Measurements from ENCODE around the gene MRPL57. TPM values are rescaled to one million over a fixed set of nuclear protein-coding genes. Genes with fewer than 3 reads are reported as not detected.
"Not testable (repeated sequence)": the region's sequence is repeated elsewhere in the genome, so short reads cannot be mapped to it uniquely, and the experiment has no call there.

Gene MRPL57
- total and polyA plus RNA-seq, 2 of the 8 experiments (the other 6 are each of a cell fraction or from before 2014, with no cell fraction given): 29.9 to 34.1 TPM

GRCh38 chr13:21186410-21186809 lies 10.0 kb downstream of the MRPL57 start:
- peaks cover 0 to 11% of the 10 kb centered on the region in 2 experiments; a peak in 3 of 4 replicates for H3K9me3 ChIP-seq (ENCODE audit: insufficient read depth in 2 of 2, low read depth in 1 of 2, low read length in 1 of 2)
- H3K56ac ChIP-seq (replicated peaks; ENCODE audit: insufficient read length, low read depth, low read length); H3K23me2 ChIP-seq (ENCODE audit: low read depth, low read length); H2BK12ac ChIP-seq (ENCODE audit: low read depth, low read length); POLR2A ChIA-PET (ENCODE audit: partially characterized antibody); H4K5ac ChIP-seq (ENCODE audit: insufficient read length, low read depth, low read length); H3K27ac ChIP-seq (ENCODE audit: low read depth, low read length); H2BK5ac ChIP-seq (ENCODE audit: low read depth, low read length); H3K4me1 ChIP-seq (replicated peaks in 1 of 4; ENCODE audit: control insufficient read depth in 3 of 4, insufficient read depth in 4 of 4, low read length in 3 of 4); H3K14ac ChIP-seq (ENCODE audit: insufficient read length); H3K36me3 ChIP-seq (ENCODE audit: control insufficient read depth in 2 of 4, insufficient read depth in 4 of 4, low read length in 3 of 4); H3K9ac ChIP-seq (replicated peaks in 1 of 4; ENCODE audit: extremely low read depth in 1 of 4, low read depth in 3 of 4, low read length in 3 of 4); H4K8ac ChIP-seq (ENCODE audit: extremely low read depth, insufficient read depth, low read length); H4K91ac ChIP-seq (replicated peaks; ENCODE audit: insufficient read length, low read length); H2BK20ac ChIP-seq (ENCODE audit: low read length); CTCF ChIA-PET (ENCODE audit: partially characterized antibody); H3K4me3 ChIP-seq (ENCODE audit: extremely low read depth in 1 of 4, insufficient read depth in 2 of 4, low read depth in 3 of 4, low read length in 4 of 4); H3K23ac ChIP-seq (ENCODE audit: insufficient read length); H2AK5ac ChIP-seq (ENCODE audit: low read depth, low read length); H3K18ac ChIP-seq (ENCODE audit: extremely low read depth, low read length); H3K79me1 ChIP-seq (ENCODE audit: low read depth, low read length); H2AFZ ChIP-seq (ENCODE audit: low read length); H3K79me2 ChIP-seq (ENCODE audit: control insufficient read depth in 1 of 2, insufficient read depth in 2 of 2, low read length in 2 of 2); H3K27me3 ChIP-seq (replicated peaks in 1 of 4; ENCODE audit: control insufficient read depth in 3 of 4, extremely low read depth in 1 of 4, insufficient read depth in 3 of 4, low read length in 3 of 4); H2BK15ac ChIP-seq (ENCODE audit: low read length); H3K4ac ChIP-seq (replicated peaks; ENCODE audit: insufficient read length, low read depth, low read length); DNase-seq (ENCODE audit: low read depth in 1 of 2, low spot score in 2 of 2); H2BK120ac ChIP-seq (replicated peaks; ENCODE audit: low read depth, low read length); H3K4me2 ChIP-seq (ENCODE audit: insufficient read depth in 1 of 2, low read depth in 2 of 2, low read length in 2 of 2); H4K20me1 ChIP-seq (replicated peaks in 1 of 2; ENCODE audit: control insufficient read depth in 1 of 2, insufficient read depth in 2 of 2, low read length in 2 of 2); FAIRE-seq: not testable (repeated sequence)
- WGBS, 2 experiments (ENCODE audit: extremely low coverage in 1 of 2, insufficient coverage in 1 of 2, insufficient read length in 1 of 2, insufficient replicate concordance in 2 of 2, low coverage in 1 of 2, low lambda C conversion rate in 2 of 2, missing lambda C conversion rate in 1 of 2): no CpG with 5 or more reads among the region's 35 CpGs

GRCh38 chr13:21194756-21195155 lies 18.3 kb downstream of the MRPL57 start:
- H4K91ac ChIP-seq (replicated peaks; ENCODE audit: insufficient read length, low read length); H3K18ac ChIP-seq (ENCODE audit: extremely low read depth, low read length); H3K36me3 ChIP-seq (ENCODE audit: control insufficient read depth in 2 of 4, insufficient read depth in 4 of 4, low read length in 3 of 4); H4K20me1 ChIP-seq (replicated peaks in 1 of 2; ENCODE audit: control insufficient read depth in 1 of 2, insufficient read depth in 2 of 2, low read length in 2 of 2); H3K23ac ChIP-seq (ENCODE audit: insufficient read length); H2BK120ac ChIP-seq (replicated peaks; ENCODE audit: low read depth, low read length); H3K27ac ChIP-seq (ENCODE audit: low read depth, low read length); H3K14ac ChIP-seq (ENCODE audit: insufficient read length); H3K79me1 ChIP-seq (ENCODE audit: low read depth, low read length); H3K4me3 ChIP-seq (ENCODE audit: extremely low read depth in 1 of 4, insufficient read depth in 2 of 4, low read depth in 3 of 4, low read length in 4 of 4); POLR2A ChIA-PET (ENCODE audit: partially characterized antibody); H3K9ac ChIP-seq (replicated peaks in 1 of 4; ENCODE audit: extremely low read depth in 1 of 4, low read depth in 3 of 4, low read length in 3 of 4); CTCF ChIA-PET (ENCODE audit: partially characterized antibody); H3K4me1 ChIP-seq (replicated peaks in 1 of 4; ENCODE audit: control insufficient read depth in 3 of 4, insufficient read depth in 4 of 4, low read length in 3 of 4); H3K79me2 ChIP-seq (ENCODE audit: control insufficient read depth in 1 of 2, insufficient read depth in 2 of 2, low read length in 2 of 2); H2BK12ac ChIP-seq (ENCODE audit: low read depth, low read length); H2BK20ac ChIP-seq (ENCODE audit: low read length); H3K4ac ChIP-seq (replicated peaks; ENCODE audit: insufficient read length, low read depth, low read length); H3K27me3 ChIP-seq (replicated peaks in 1 of 4; ENCODE audit: control insufficient read depth in 3 of 4, extremely low read depth in 1 of 4, insufficient read depth in 3 of 4, low read length in 3 of 4); H4K8ac ChIP-seq (ENCODE audit: extremely low read depth, insufficient read depth, low read length); H2BK5ac ChIP-seq (ENCODE audit: low read depth, low read length); H3K4me2 ChIP-seq (ENCODE audit: insufficient read depth in 1 of 2, low read depth in 2 of 2, low read length in 2 of 2); H3K9me3 ChIP-seq (ENCODE audit: insufficient read depth in 2 of 2, low read depth in 1 of 2, low read length in 1 of 2); H2AFZ ChIP-seq (ENCODE audit: low read length); H4K5ac ChIP-seq (ENCODE audit: insufficient read length, low read depth, low read length); H3K23me2 ChIP-seq (ENCODE audit: low read depth, low read length); DNase-seq (ENCODE audit: low read depth in 1 of 2, low spot score in 2 of 2); H2BK15ac ChIP-seq (ENCODE audit: low read length); H3K56ac ChIP-seq (replicated peaks; ENCODE audit: insufficient read length, low read depth, low read length); FAIRE-seq; H2AK5ac ChIP-seq (ENCODE audit: low read depth, low read length): not testable (repeated sequence)
- WGBS, 2 experiments (ENCODE audit: extremely low coverage in 1 of 2, insufficient coverage in 1 of 2, insufficient read length in 1 of 2, insufficient replicate concordance in 2 of 2, low coverage in 1 of 2, low lambda C conversion rate in 2 of 2, missing lambda C conversion rate in 1 of 2): 93% methylated on average over 2 of the region's 2 CpGs; no CpG with 5 or more reads in 1 of the 2 experiments

Data from H1 (cell line).